Body of pancreas (tissue), 4 donors: ENCODE data around the gene DTX2. TPM values are rescaled to one million over a fixed set of nuclear protein-coding genes. Genes with fewer than 3 reads are reported as not detected.
"Not testable (repeated sequence)": the region's sequence is repeated elsewhere in the genome, so short reads cannot be mapped to it uniquely, and the experiment has no call there.

ENCODE experiments used
- ATAC-seq: fragments of 150-250 bp; one replicate; pipeline ENCODE4 v1.9.1; 2016
- DNase-seq, 4 donors: peaks; one replicate each; pipeline ENCODE4 v3.0.0-alpha.2; 2019
- H3K27ac ChIP-seq, 4 donors: fragments of 200-600 bp; sonication (generic); 1 replicate in 3 of 4; 2 replicates in 1 of 4; pipeline versions ENCODE4 v1.5.1 to v1.6.1; 2016 to 2019; ENCODE audit warnings: mild to moderate bottlenecking in 1 of 4, mixed read lengths in 1 of 4, moderate library complexity in 1 of 4
- H3K27me3 ChIP-seq, 2 donors: fragments of 200-600 bp; sonication (generic); one replicate each; pipeline ENCODE4 v1.6.0; 2016; ENCODE audit warnings: mild to moderate bottlenecking in 1 of 2
- H3K36me3 ChIP-seq, 2 donors: fragments of 200-600 bp; sonication (generic); replicated peaks in 1 of 2; 2 replicates each; pipeline ENCODE4 v1.5.1; 2016; ENCODE audit warnings: low read depth in 2 of 2; ENCODE audit not compliant: insufficient read depth in 1 of 2
- H3K4me1 ChIP-seq: fragments of 200-600 bp; sonication (generic); one replicate; pipeline ENCODE4 v1.6.0; 2016
- H3K4me3 ChIP-seq, 2 donors: fragments of 200-600 bp; sonication (generic); 1 replicate in 1 of 2; 2 replicates in 1 of 2; pipeline ENCODE4 v1.5.1; 2016 to 2019
- H3K9me3 ChIP-seq, 3 donors: fragments of 200-600 bp; sonication (generic); 1 replicate in 2 of 3; 2 replicates in 1 of 3; pipeline ENCODE4 v1.5.1; 2016
- CTCF ChIP-seq, 7 experiments: fragments of 450-650 bp in 4 of 7; fragments of 200-600 bp in 3 of 7; sonication (generic) in 3 of 7; IDR thresholded peaks; one replicate each; pipeline ENCODE4 v1.5.1; 2016 to 2019; ENCODE audit warnings: antibody characterized with exemption in 7 of 7
- POLR2A ChIP-seq, 3 donors: fragments of 450-650 bp; IDR thresholded peaks; one replicate each; pipeline ENCODE4 v1.6.1; 2016; ENCODE audit warnings: antibody characterized with exemption in 3 of 3, mild to moderate bottlenecking in 2 of 3
- WGBS, 2 donors: methylation state at CpG; one replicate each; pipeline ENCODE4 v1.1.5; 2017; 5-methylcytosine and 5-hydroxymethylcytosine counted together
- intact Hi-C: fragments of 100-400 bp; cut with DNase I; formaldehyde crosslinking; loops from one replicate; pipeline ENCODE4 v1.15.1; 2023
- total RNA-seq, 2 donors: library from RNA; depleted of rRNA; stranded (reverse); fragments of >200 nt; gene quantifications; one replicate each; pipeline ENCODE4 v1.1.0, GENCODE V29; 2016

The DTX2 gene
- 10 to 100 TPM; 10.5 to 16.3 TPM for total RNA-seq

- peak; percentile 19 to 38 (median 28) for DNase-seq
Measured at GRCh38 chr7:76461464-76462101, at the start of gene DTX2. Gene DTX2 (plus strand): TSS chr7:76461709. CDS start chr7:76480510, 18,801 bp downstream.

GRCh38 chr7:76412249-76412648 is 49.3 kb upstream of the DTX2 start:
- WGBS, 2 donors, result 84 to 85% methylated on average over 5 of the region's 5 CpGs
- intact Hi-C loops, result no loop called here

More at GRCh38 chr7:76461464-76462101, at the start of gene DTX2:
- H3K4me1 ChIP-seq, H3K9me3 ChIP-seq, H3K36me3 ChIP-seq, H3K27me3 ChIP-seq, intact Hi-C loops: not testable (repeated sequence)
- no CpG with 5 or more reads among the region's 54 CpGs for WGBS, 2 donors
- Histone ChIP-seq H3K4me3 (peak within 1 kb of the TSS in 1 of 2 donors; percentile 36), H3K27ac (peak within 1 kb of the TSS; percentile 67 to 77 (median 70))
- peak; percentile 94 for ATAC-seq

GRCh38 chr7:76417654-76418310 is 43.7 kb upstream of the DTX2 start:
- H3K27me3 ChIP-seq, intact Hi-C loops, DNase-seq, H3K4me1 ChIP-seq, H3K4me3 ChIP-seq, H3K9me3 ChIP-seq, ATAC-seq, H3K36me3 ChIP-seq, H3K27ac ChIP-seq: not testable (repeated sequence)
- 94 to 98% methylated on average over 10 of the region's 10 CpGs for WGBS, 2 donors

More at GRCh38 chr7:76412249-76412648, 49.3 kb upstream of the DTX2 start:
- H3K27ac ChIP-seq, result no peak overlapping the region
- no peak for ATAC-seq
- DNase-seq, result no peak
- H3K9me3 ChIP-seq, result no peaks in the 10 kb centered on the region
- no peaks in the 10 kb centered on the region for H3K4me1 ChIP-seq
- no peaks in the 10 kb centered on the region for H3K36me3 ChIP-seq
- H3K4me3 ChIP-seq, result no peak overlapping the region
- TF ChIP-seq CTCF (IDR thresholded peaks at IDR 0.05), result no peak
- no peak for TF ChIP-seq POLR2A (IDR thresholded peaks at IDR 0.05)
- H3K27me3 ChIP-seq, result no peaks in the 10 kb centered on the region

- peaks cover 17% of the 10 kb centered on the region for H3K4me1 ChIP-seq
- 85 to 94% methylated on average over 6 of the region's 6 CpGs for WGBS, 2 donors
- H3K9me3 ChIP-seq, ATAC-seq, H3K27me3 ChIP-seq, H3K36me3 ChIP-seq, H3K27ac ChIP-seq, intact Hi-C loops, H3K4me3 ChIP-seq: not testable (repeated sequence)
- peak in 1 of 4 donors; percentile 17 for DNase-seq
Measured at GRCh38 chr7:76421097-76421496, 40.4 kb upstream of the DTX2 start.

GRCh38 chr7:76423666-76424412 is 37.7 kb upstream of the DTX2 start:
- H3K4me1 ChIP-seq, result peaks cover 17% of the 10 kb centered on the region
- TF ChIP-seq POLR2A (IDR thresholded peaks at IDR 0.05), result peak in 2 of 3 donors; percentile 24 to 47
- no peak for TF ChIP-seq CTCF (IDR thresholded peaks at IDR 0.05)
- no peaks in the 10 kb centered on the region for H3K27me3 ChIP-seq
- no peaks in the 10 kb centered on the region for H3K36me3 ChIP-seq
- WGBS, 2 donors, result 72 to 74% methylated on average over 15 of the region's 15 CpGs
- peak; percentile 3 for ATAC-seq
- no peaks in the 10 kb centered on the region for H3K9me3 ChIP-seq
- DNase-seq, result peak in 1 of 4 donors; percentile 56
- no peak overlapping the region for H3K4me3 ChIP-seq
- H3K27ac ChIP-seq, result peak overlapping the region; percentile 34 to 85 (median 73)
- intact Hi-C loops, result no loop called here
